ENCODE results near the gene TMPRSS3. TPM values are rescaled to one million over a fixed set of nuclear protein-coding genes. Genes with fewer than 3 reads are reported as not detected.

Gene TMPRSS3
- total RNA-seq, 2 experiments from 2014 or later = 123 to 134 TPM

DNA sequence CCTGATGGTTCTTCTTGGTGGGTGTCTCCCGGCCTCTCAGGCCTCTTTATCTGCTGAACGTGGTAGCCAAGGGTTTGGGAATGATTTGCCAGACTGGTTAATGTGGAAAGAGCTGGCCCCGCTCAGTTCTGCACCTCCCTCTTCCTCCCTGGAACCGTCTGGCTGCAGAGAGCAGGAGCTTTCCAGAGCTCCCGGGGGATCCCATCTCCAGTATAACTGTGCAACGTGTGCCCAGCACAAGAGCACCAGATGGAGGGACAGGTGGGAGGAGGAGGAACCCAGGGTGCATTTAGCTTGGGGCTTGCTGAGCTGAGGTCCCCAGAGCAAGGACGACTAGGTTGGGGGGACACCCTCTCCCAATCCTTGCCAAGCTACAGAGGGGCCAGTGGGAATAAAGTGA is 34.6 kb downstream of the TMPRSS3 start:
- Mint-ChIP-seq H3K9me3 (peaks cover 2% of the 10 kb centered on the region), H3K27me3 (no peaks in the 10 kb centered on the region), H3K27ac (no peak overlapping the region), H3K36me3 (ENCODE audit: low read depth) (no peaks in the 10 kb centered on the region), H3K4me1 (ENCODE audit: low read depth) (peaks cover 7% of the 10 kb centered on the region), H3K4me3 (no peak overlapping the region)
- intact Hi-C loops (cut with micrococcal nuclease) = no loop called here
- ATAC-seq (no peak), DNase-seq (no peak)
- CTCF ChIA-PET = interaction anchor here (0.7 to 2.9 kb wide), 16 partner anchors 12 to 175 kb away, joined by 3 to 23 read pairs (median 4); partner anchors contain the start of gene UBASH3A
- POLR2A ChIA-PET = interaction anchor here (1.3 to 2.1 kb wide), 2 partner anchors 13 to 17 kb away, joined by 4 to 6 read pairs; no protein-coding TSS in a partner anchor
- no peak for TF ChIP-seq CTCF (IDR thresholded peaks at IDR 0.05)

DNA sequence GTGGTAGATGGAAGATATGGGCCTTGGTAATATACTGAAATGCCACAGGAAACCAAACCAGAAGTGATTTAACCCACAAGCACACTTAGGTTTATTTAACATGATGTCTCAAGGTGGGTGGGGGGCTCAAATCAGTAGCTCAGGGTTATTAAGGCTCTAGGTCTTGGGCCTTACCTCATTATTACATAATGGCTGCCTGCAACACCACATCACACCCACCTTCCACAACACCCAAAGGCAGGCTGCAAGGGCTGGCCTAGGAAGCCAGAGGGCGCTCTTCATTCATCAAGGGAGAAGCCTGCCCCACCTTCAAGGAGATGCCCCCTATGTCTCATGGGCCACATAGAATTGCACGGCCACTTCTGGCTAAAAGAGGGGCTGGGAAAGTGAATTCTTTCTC is 35.5 kb downstream of the TMPRSS3 start:
- peaks cover 7% of the 10 kb centered on the region for H3K4me1 Mint-ChIP-seq (ENCODE audit: low read depth)
- no peak overlapping the region for H3K4me3 Mint-ChIP-seq
- H3K27me3 Mint-ChIP-seq = no peaks in the 10 kb centered on the region
- CTCF ChIA-PET = interaction anchor here (0.6 to 2.9 kb wide), 16 partner anchors 10 to 176 kb away, joined by 3 to 23 read pairs (median 5); partner anchors contain the start of gene UBASH3A
- ATAC-seq = peak; percentile 65
- POLR2A ChIA-PET = interaction anchor here (1.1 to 1.3 kb wide), 2 partner anchors 14 to 18 kb away, joined by 3 to 4 read pairs; no protein-coding TSS in a partner anchor
- no peaks in the 10 kb centered on the region for H3K36me3 Mint-ChIP-seq (ENCODE audit: low read depth)
- intact Hi-C loops (cut with micrococcal nuclease) = no loop called here
- no peak overlapping the region for H3K27ac Mint-ChIP-seq
- peak; percentile 55 for DNase-seq
- peaks cover 7% of the 10 kb centered on the region for H3K9me3 Mint-ChIP-seq
- TF ChIP-seq CTCF (IDR thresholded peaks at IDR 0.05) = peak; percentile 45

DNA sequence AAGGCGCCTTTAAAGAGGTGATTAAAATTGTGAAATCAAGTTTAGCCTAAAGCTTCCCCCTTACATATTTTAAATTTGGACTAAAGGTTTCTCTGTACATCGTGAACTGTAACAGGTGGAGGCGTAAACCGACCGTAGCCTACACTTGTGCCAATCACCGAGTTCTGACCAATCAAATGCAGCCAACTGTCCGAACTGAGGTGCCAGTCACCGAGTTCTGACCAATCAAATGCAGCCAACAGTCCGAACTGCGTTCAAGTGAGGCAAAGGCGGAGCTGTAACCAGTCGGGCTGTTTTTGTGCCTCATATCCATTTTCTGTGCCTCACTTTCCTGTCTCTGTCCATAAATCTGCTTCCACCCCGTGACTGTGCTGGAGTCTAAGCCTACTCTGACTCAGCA is 36.9 kb downstream of the TMPRSS3 start:
- CTCF ChIA-PET = interaction anchor here (1.7 kb wide), 1 partner anchor 20 kb away, joined by 6 read pairs; no protein-coding TSS in a partner anchor
- DNase-seq (no peak), ATAC-seq (no peak)
- Mint-ChIP-seq H3K4me1 (ENCODE audit: low read depth) (peaks cover 7% of the 10 kb centered on the region), H3K9me3 (peaks cover 16% of the 10 kb centered on the region), H3K36me3 (ENCODE audit: low read depth) (peaks cover 2% of the 10 kb centered on the region), H3K27ac (no peak overlapping the region), H3K27me3 (no peaks in the 10 kb centered on the region), H3K4me3 (no peak overlapping the region)
- TF ChIP-seq CTCF (IDR thresholded peaks at IDR 0.05) = no peak
- POLR2A ChIA-PET = interaction anchor here (0.7 to 1.4 kb wide), 2 partner anchors 15 to 62 kb away, joined by 3 read pairs; no protein-coding TSS in a partner anchor
- intact Hi-C loops (cut with micrococcal nuclease) = no loop called here

DNA sequence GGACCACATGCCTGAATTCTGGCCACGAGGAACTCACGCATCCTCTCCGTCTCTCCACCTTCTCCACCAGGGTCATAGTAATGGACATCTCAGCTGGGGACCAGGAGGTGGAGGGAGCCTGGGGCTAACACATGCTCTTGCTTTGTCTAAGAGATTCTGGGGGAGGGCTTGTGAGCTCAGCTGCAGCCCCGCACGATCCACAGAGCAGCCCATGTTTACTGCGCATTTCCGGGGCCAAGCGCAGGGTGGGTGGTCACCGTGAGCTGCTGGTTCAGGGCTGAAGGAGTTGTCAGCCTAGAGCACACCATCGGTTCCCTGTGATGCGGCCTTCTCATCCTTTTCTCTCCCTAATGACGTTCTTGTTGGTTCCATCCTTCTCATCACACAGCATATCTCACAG is 37.6 kb downstream of the TMPRSS3 start:
- Mint-ChIP-seq H3K4me1 (ENCODE audit: low read depth) (peaks cover 5% of the 10 kb centered on the region), H3K36me3 (ENCODE audit: low read depth) (peaks cover 2% of the 10 kb centered on the region), H3K9me3 (peaks cover 18% of the 10 kb centered on the region), H3K27ac (no peak overlapping the region), H3K4me3 (no peak overlapping the region), H3K27me3 (no peaks in the 10 kb centered on the region)
- no peak for TF ChIP-seq CTCF (IDR thresholded peaks at IDR 0.05)
- intact Hi-C loops (cut with micrococcal nuclease) = no loop called here
- no peak for ATAC-seq
- ChIA-PET CTCF (interaction anchor here (1.0 to 1.7 kb wide), 3 partner anchors 20 to 169 kb away, joined by 3 to 6 read pairs (median 3); no protein-coding TSS in a partner anchor), POLR2A (interaction anchor here (1.4 kb wide), 1 partner anchor 16 kb away, joined by 3 read pairs; no protein-coding TSS in a partner anchor)
- DNase-seq = no peak

DNA sequence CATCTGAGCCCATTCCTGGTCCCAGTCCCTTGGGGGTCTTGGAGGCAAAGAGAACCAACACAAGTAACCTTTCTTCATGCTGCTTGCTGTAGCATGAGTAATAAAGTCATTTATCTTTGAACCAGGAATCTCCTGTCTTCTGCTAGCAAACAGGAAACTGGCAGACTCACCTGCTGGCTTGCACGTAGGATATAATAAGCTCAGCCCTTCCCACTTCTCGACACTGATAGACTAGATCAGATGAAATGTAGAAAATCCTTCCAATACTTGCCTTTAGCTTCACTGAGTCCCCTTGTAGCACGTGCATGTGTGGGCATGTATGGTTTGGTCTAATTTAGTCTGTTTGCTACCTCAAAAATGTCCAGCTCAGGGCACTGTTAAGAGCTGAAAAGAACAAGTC is 38.5 kb downstream of the TMPRSS3 start:
- CTCF ChIA-PET = interaction anchor here (1.0 to 1.7 kb wide), 5 partner anchors 19 to 170 kb away, joined by 3 to 6 read pairs (median 3); no protein-coding TSS in a partner anchor
- no peak overlapping the region for H3K27ac Mint-ChIP-seq

More for the DNA sequence above, 38.5 kb downstream of the TMPRSS3 start:
- Mint-ChIP-seq H3K4me3 (no peak overlapping the region), H3K4me1 (ENCODE audit: low read depth) (no peaks in the 10 kb centered on the region), H3K36me3 (ENCODE audit: low read depth) (peaks cover 2% of the 10 kb centered on the region), H3K27me3 (no peaks in the 10 kb centered on the region), H3K9me3 (peaks cover 18% of the 10 kb centered on the region)
- DNase-seq (no peak), ATAC-seq (no peak)
- TF ChIP-seq CTCF (IDR thresholded peaks at IDR 0.05) = no peak
- POLR2A ChIA-PET = interaction anchor here (0.6 kb wide), 2 partner anchors 74 to 90 kb away, joined by 3 read pairs; no protein-coding TSS in a partner anchor
- intact Hi-C loops (cut with micrococcal nuclease) = no loop called here
